Measurements from ENCODE around the gene CD320. TPM values are rescaled to one million over a fixed set of nuclear protein-coding genes. Genes with fewer than 3 reads are reported as not detected.

Gene CD320
- total and polyA plus RNA-seq, 3 donors from 2014 or later = 61.2 to 88.3 (median 65.8) TPM

- H3K4me1 ChIP-seq = no peaks in the 10 kb centered on the region
- intact Hi-C loops (cut with DNase I; ENCODE audit: low total_unique reads) = no loop called here
- H3K9me3 ChIP-seq = no peaks in the 10 kb centered on the region
- DNase-seq = peak; percentile 41
- H3K27me3 ChIP-seq = no peaks in the 10 kb centered on the region
- 30 to 43% methylated on average over 13 to 15 of the region's 15 CpGs for WGBS, 2 donors
- H3K27ac ChIP-seq = no peak overlapping the region
- no peaks in the 10 kb centered on the region for H3K36me3 ChIP-seq (ENCODE audit: low read depth, missing control alignments)
- no peak overlapping the region for H3K4me3 ChIP-seq
- no peak for TF ChIP-seq POLR2A (IDR thresholded peaks at IDR 0.05)
- TF ChIP-seq, protein P1, sequence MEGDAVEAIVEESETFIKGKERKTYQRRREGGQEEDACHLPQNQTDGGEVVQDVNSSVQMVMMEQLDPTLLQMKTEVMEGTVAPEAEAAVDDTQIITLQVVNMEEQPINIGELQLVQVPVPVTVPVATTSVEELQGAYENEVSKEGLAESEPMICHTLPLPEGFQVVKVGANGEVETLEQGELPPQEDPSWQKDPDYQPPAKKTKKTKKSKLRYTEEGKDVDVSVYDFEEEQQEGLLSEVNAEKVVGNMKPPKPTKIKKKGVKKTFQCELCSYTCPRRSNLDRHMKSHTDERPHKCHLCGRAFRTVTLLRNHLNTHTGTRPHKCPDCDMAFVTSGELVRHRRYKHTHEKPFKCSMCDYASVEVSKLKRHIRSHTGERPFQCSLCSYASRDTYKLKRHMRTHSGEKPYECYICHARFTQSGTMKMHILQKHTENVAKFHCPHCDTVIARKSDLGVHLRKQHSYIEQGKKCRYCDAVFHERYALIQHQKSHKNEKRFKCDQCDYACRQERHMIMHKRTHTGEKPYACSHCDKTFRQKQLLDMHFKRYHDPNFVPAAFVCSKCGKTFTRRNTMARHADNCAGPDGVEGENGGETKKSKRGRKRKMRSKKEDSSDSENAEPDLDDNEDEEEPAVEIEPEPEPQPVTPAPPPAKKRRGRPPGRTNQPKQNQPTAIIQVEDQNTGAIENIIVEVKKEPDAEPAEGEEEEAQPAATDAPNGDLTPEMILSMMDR (IDR thresholded peaks at IDR 0.05) = no peak
These were observed 32.4 kb upstream of the CD320 start for GRCh38 chr19:8340341-8341096.

DNA sequence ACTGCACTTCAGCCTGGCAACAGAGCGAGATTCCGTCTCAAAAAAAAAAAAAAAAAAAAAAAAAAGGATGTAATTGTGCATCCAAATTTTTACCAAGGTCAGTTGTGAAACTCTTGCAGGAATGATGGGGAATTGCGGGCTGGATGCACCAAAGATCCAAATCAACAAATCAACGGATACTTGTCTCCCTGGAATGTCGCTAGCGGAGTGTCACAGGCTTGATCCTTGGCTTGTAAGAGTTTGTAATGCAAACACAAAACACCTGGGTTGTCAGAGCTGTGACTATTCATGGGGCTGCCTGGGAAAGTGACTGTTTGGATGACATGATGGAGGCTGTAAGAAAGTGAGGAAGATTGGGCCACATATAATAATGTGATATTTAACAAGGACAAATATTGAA, 30.7 kb upstream of the CD320 start:
- Histone ChIP-seq H3K27ac (no peak overlapping the region), H3K4me3 (no peak overlapping the region), H3K27me3 (no peaks in the 10 kb centered on the region), H3K9me3 (no peaks in the 10 kb centered on the region), H3K4me1 (peaks cover under 1% of the 10 kb centered on the region), H3K36me3 (ENCODE audit: low read depth, missing control alignments) (no peaks in the 10 kb centered on the region)
- no peak for TF ChIP-seq POLR2A (IDR thresholded peaks at IDR 0.05)
- TF ChIP-seq, protein P1 (IDR thresholded peaks at IDR 0.05) = no peak
- no peak for DNase-seq
- intact Hi-C loops (cut with DNase I; ENCODE audit: low total_unique reads) = no loop called here
- WGBS, 2 donors = 62 to 69% methylated on average over 6 of the region's 6 CpGs

DNA sequence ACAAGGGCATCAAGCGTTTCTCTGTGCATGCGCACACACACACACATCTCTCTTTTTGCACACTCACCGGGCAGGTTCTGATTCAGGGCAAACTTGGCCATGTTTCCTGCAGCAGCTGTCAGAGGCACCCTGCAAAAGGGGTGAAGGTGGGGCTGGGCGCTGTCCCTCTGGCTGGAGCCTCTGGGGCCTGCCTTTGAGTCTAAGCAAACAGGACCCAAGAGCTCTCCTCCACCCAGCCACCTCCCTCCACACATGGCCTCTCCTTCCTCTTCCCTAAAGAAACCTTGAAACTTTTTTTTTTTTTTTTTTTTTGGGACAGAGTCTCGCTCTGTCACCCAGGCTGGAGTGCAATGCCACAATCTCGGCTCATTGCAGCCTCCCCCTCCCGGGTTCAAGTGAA, 29.6 kb upstream of the CD320 start:
- peaks cover 10% of the 10 kb centered on the region for H3K4me1 ChIP-seq
- H3K9me3 ChIP-seq = no peaks in the 10 kb centered on the region
- WGBS, 2 donors = 73 to 93% methylated on average over 7 of the region's 7 CpGs
- no peak for TF ChIP-seq POLR2A (IDR thresholded peaks at IDR 0.05)
- TF ChIP-seq, protein P1 (IDR thresholded peaks at IDR 0.05) = no peak
- H3K27ac ChIP-seq = no peak overlapping the region
- DNase-seq = no peak
- H3K36me3 ChIP-seq (ENCODE audit: low read depth, missing control alignments) = no peaks in the 10 kb centered on the region
- intact Hi-C loops (cut with DNase I; ENCODE audit: low total_unique reads) = no loop called here
- no peaks in the 10 kb centered on the region for H3K27me3 ChIP-seq
- H3K4me3 ChIP-seq = no peak overlapping the region

- no peaks in the 10 kb centered on the region for H3K27me3 ChIP-seq
- peaks cover 10% of the 10 kb centered on the region for H3K4me1 ChIP-seq
- no peak for DNase-seq
- no peak overlapping the region for H3K4me3 ChIP-seq
- H3K27ac ChIP-seq = no peak overlapping the region
- intact Hi-C loops (cut with DNase I; ENCODE audit: low total_unique reads) = no loop called here
- no peak for TF ChIP-seq POLR2A (IDR thresholded peaks at IDR 0.05)
- TF ChIP-seq, protein P1 (IDR thresholded peaks at IDR 0.05) = no peak
- H3K9me3 ChIP-seq = no peaks in the 10 kb centered on the region
- no peaks in the 10 kb centered on the region for H3K36me3 ChIP-seq (ENCODE audit: low read depth, missing control alignments)
- WGBS, 2 donors = 37 to 63% methylated on average over 8 of the region's 8 CpGs
These were observed 28.5 kb upstream of the CD320 start for GRCh38 chr19:8336660-8337059.

GRCh38 chr19:8336072-8336569, 28.0 kb upstream of the CD320 start:
- no peak overlapping the region for H3K4me3 ChIP-seq
- H3K27me3 ChIP-seq = no peaks in the 10 kb centered on the region
- H3K4me1 ChIP-seq = peaks cover 10% of the 10 kb centered on the region
- DNase-seq = no peak
- 28 to 34% methylated on average over 27 of the region's 27 CpGs for WGBS, 2 donors
- intact Hi-C loops (cut with DNase I; ENCODE audit: low total_unique reads) = no loop called here
- H3K27ac ChIP-seq = no peak overlapping the region
- TF ChIP-seq, protein P1 (IDR thresholded peaks at IDR 0.05) = no peak
- TF ChIP-seq POLR2A (IDR thresholded peaks at IDR 0.05) = no peak
- H3K36me3 ChIP-seq (ENCODE audit: low read depth, missing control alignments) = no peaks in the 10 kb centered on the region
- H3K9me3 ChIP-seq = no peaks in the 10 kb centered on the region
